T-cell (primary cell): ENCODE results near the gene FAM135A. TPM values are rescaled to one million over a fixed set of nuclear protein-coding genes. Genes with fewer than 3 reads are reported as not detected.
"Not testable (repeated sequence)": the region's sequence is repeated elsewhere in the genome, so short reads cannot be mapped to it uniquely, and the experiment has no call there.

Experiments used
- ATAC-seq, 4 experiments: fragments of 200-7000 bp in 3 of 4; fragments of 150-1000 bp in 1 of 4; cut with Tn5 transposase; replicated peaks in 1 of 4; 1 replicate in 3 of 4; 2 replicates in 1 of 4; pipeline ENCODE4 v1.10.0; 2021; ENCODE audit warnings: moderate library complexity in 3 of 4, mild to moderate bottlenecking in 2 of 4, moderate number of reproducible peaks in 1 of 4
- CTCF ChIA-PET, 2 donors: fragments of 300-600 bp; sonication (Branson Sonifier 250); formaldehyde crosslinking; loops; one replicate each; lab custom pipeline; 2022; ENCODE audit warnings: antibody characterized with exemption in 2 of 2; lab: Charles Lee
- POLR2A ChIA-PET, 2 donors: fragments of 300-600 bp; sonication (Branson Sonifier 250); formaldehyde crosslinking; loops; one replicate each; lab custom pipeline; 2022; ENCODE audit warnings: antibody characterized with exemption in 2 of 2; lab: Charles Lee
- DNase-seq, 35 experiments: peaks; one replicate each; pipeline versions ENCODE4 v3.0.0 to v3.0.0-alpha.2; 2013 to 2023
- H3K27ac ChIP-seq: one replicate; pipeline ENCODE4 v1.5.1; 2013; ENCODE audit warnings: low read length
- H3K27me3 ChIP-seq, 2 experiments: replicated peaks in 1 of 2; 1 replicate in 1 of 2; 2 replicates in 1 of 2; pipeline versions ENCODE4 v1.6.1 to v1.7.0; 2013; ENCODE audit warnings: low read length in 1 of 2, mixed read lengths in 1 of 2; ENCODE audit not compliant: control insufficient read depth in 2 of 2, insufficient read depth in 2 of 2; ENCODE audit errors: extremely low read depth in 1 of 2
- H3K36me3 ChIP-seq, 2 donors: 1 replicate in 1 of 2; 2 replicates in 1 of 2; pipeline versions ENCODE4 v1.6.1 to v1.7.0; 2013; ENCODE audit warnings: low read length in 1 of 2; ENCODE audit not compliant: control insufficient read depth in 2 of 2, insufficient read depth in 1 of 2; ENCODE audit errors: extremely low read depth in 1 of 2
- H3K4me1 ChIP-seq, 2 experiments: 1 replicate in 1 of 2; 2 replicates in 1 of 2; pipeline versions ENCODE4 v1.6.1 to v1.7.0; 2013; ENCODE audit warnings: low read length in 2 of 2, mixed read lengths in 1 of 2; ENCODE audit not compliant: insufficient read depth in 2 of 2, control insufficient read depth in 1 of 2; ENCODE audit errors: extremely low read depth in 1 of 2
- H3K4me3 ChIP-seq, 2 donors: 1 replicate in 1 of 2; 2 replicates in 1 of 2; pipeline versions ENCODE4 v1.5.1 to v1.7.0; 2013; ENCODE audit warnings: mild to moderate bottlenecking in 2 of 2, low read length in 1 of 2, moderate library complexity in 1 of 2; ENCODE audit not compliant: control insufficient read depth in 1 of 2; ENCODE audit errors: extremely low read depth in 1 of 2
- H3K9me3 ChIP-seq: 2 replicates; pipeline ENCODE4 v1.7.0; 2013
- H3K27ac Mint-ChIP-seq, 2 donors: one replicate each; pipeline ENCODE4 v1.8.0; 2020 to 2021; ENCODE audit warnings: mild to moderate bottlenecking in 2 of 2, mixed read lengths in 2 of 2
- H3K27me3 Mint-ChIP-seq, 2 donors: one replicate each; pipeline ENCODE4 v1.8.0; 2021 to 2022; ENCODE audit warnings: mixed read lengths in 2 of 2
- H3K36me3 Mint-ChIP-seq: one replicate; pipeline ENCODE4 v1.8.0; 2021; ENCODE audit warnings: mixed read lengths
- H3K4me1 Mint-ChIP-seq, 3 donors: one replicate each; pipeline ENCODE4 v1.8.0; 2020 to 2022; ENCODE audit warnings: mixed read lengths in 3 of 3, mild to moderate bottlenecking in 1 of 3
- H3K4me3 Mint-ChIP-seq, 3 donors: one replicate each; pipeline ENCODE4 v1.8.0; 2020 to 2022; ENCODE audit warnings: mild to moderate bottlenecking in 3 of 3, mixed read lengths in 3 of 3, moderate library complexity in 3 of 3
- H3K9me3 Mint-ChIP-seq, 3 donors: one replicate each; pipeline ENCODE4 v1.8.0; 2020 to 2022; ENCODE audit warnings: mixed read lengths in 3 of 3
- WGBS: methylation state at CpG from one replicate; pipeline ENCODE4 v1.1.5; 2013; ENCODE audit warnings: missing lambda C conversion rate; ENCODE audit not compliant: insufficient coverage; 5-methylcytosine and 5-hydroxymethylcytosine counted together
- total RNA-seq, 35 experiments: library from RNA in 6 of 35; stranded (reverse) in 6 of 35; fragments of 120-200 nt in 1 of 35; gene quantifications; one replicate each; pipeline versions ENCODE4 v1.2.1 to v1.2.4 and lab custom pipeline; 2013 to 2026

FAM135A gene
- total RNA-seq, 5 donors from 2014 or later (not counting 1 experiment from before 2014, with no cell fraction given) = 6.4 to 8.4 (median 7.6) TPM

DNA sequence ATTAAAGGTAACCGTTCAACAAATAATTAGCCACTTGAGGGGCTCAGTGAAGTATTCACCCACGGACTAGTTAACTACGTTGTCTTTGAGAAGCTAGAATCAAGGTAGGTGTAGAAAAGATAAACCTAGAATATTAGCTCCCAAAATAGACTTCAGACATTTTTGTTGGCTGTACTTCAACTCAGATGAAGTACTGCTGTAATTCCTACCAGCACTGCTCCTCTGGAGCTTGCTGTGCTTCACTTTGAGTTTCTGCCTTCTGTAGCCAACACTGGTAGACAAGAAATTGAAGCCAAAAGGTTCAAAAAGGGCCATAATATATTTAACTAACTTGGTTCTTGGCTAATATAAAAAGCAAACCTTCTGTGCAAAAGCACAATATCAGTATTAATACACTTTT, 134.6 kb downstream of the FAM135A start:
- 80% methylated on average over 2 of the region's 3 CpGs for WGBS
- Histone ChIP-seq H3K9me3 (no peaks in the 10 kb centered on the region), H3K4me1 (no peaks in the 10 kb centered on the region), H3K36me3 (no peaks in the 10 kb centered on the region), H3K4me3 (no peak overlapping the region), H3K27me3 (no peaks in the 10 kb centered on the region), H3K27ac (no peak overlapping the region)
- no peaks in the 10 kb centered on the region for H3K4me1 Mint-ChIP-seq
- no peaks in the 10 kb centered on the region for H3K9me3 Mint-ChIP-seq
- no peak for ATAC-seq
- ChIA-PET CTCF (interaction anchor here (1.2 to 2.4 kb wide), 4 partner anchors 137 to 139 kb away, joined by 4 to 10 read pairs (median 7); no protein-coding TSS in a partner anchor), POLR2A (no interaction called here)
- no peak overlapping the region for H3K4me3 Mint-ChIP-seq
- no peaks in the 10 kb centered on the region for H3K27me3 Mint-ChIP-seq
- no peak for DNase-seq
- H3K36me3 Mint-ChIP-seq = peaks cover 6% of the 10 kb centered on the region
- H3K27ac Mint-ChIP-seq = no peak overlapping the region

DNA sequence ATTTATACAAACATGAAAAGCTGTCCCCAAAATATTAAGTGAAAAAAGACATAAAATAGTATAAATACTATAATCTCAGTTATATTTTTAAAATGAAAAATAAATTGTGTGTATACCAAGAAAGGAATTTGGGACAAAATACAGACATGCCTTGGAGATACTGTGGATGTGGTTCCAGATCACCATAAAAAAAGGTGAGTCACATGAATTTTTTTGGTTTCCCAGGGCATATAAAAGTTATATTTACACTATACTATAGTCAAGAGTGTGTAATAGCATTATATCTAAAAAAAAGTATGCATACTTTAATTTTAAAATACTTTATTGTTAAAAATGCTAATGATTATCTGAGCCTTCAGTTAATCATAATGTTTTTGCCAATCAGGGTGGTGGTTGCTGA, 136.0 kb downstream of the FAM135A start:
- Mint-ChIP-seq H3K27me3 (no peaks in the 10 kb centered on the region), H3K27ac (no peak overlapping the region), H3K9me3 (no peaks in the 10 kb centered on the region), H3K4me3 (no peak overlapping the region), H3K4me1 (no peaks in the 10 kb centered on the region), H3K36me3 (peaks cover 9% of the 10 kb centered on the region)
- no peaks in the 10 kb centered on the region for H3K27me3 ChIP-seq
- no peak overlapping the region for H3K4me3 ChIP-seq
- DNase-seq (no peak), ATAC-seq (no peak)
- POLR2A ChIA-PET = no interaction called here
- no peaks in the 10 kb centered on the region for H3K9me3 ChIP-seq
- no peaks in the 10 kb centered on the region for H3K36me3 ChIP-seq
- H3K27ac ChIP-seq = no peak overlapping the region
- H3K4me1 ChIP-seq = no peaks in the 10 kb centered on the region
- CTCF ChIA-PET = interaction anchor here in 1 of 2 donors (0.6 kb wide), 2 partner anchors 143 to 152 kb away, joined by 4 to 5 read pairs; no protein-coding TSS in a partner anchor

DNA sequence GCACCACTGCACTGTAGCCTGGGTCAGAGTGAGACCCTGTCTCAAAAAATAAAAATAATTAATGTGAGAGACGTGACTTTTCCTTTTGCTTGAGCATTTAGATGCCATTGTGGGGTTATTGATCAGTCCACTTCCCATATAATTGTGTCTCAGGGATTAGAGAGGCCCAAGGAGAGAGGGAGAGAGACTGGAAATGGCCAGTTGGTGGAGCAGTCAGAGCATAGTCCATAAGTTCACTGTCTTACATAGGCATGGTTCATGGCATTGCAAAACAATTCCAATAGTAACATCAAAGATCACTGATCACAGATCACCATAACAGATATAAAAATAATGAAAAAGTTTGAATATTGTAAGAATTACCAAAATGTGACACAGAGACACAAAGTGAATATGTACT, 138.3 kb downstream of the FAM135A start:
- H3K27me3 ChIP-seq = no peaks in the 10 kb centered on the region
- ChIA-PET POLR2A (no interaction called here), CTCF (interaction anchor here in 1 of 2 donors (1.2 kb wide), 1 partner anchor 135 kb away, joined by 3 read pairs; no protein-coding TSS in a partner anchor)
- Mint-ChIP-seq H3K36me3 (peaks cover 10% of the 10 kb centered on the region), H3K27me3 (no peaks in the 10 kb centered on the region), H3K27ac (no peak overlapping the region), H3K4me1 (no peaks in the 10 kb centered on the region), H3K9me3 (no peaks in the 10 kb centered on the region), H3K4me3 (no peak overlapping the region)
- no peak overlapping the region for H3K4me3 ChIP-seq
- no peaks in the 10 kb centered on the region for H3K9me3 ChIP-seq
- H3K27ac ChIP-seq = no peak overlapping the region
- no peak for ATAC-seq
- no peak for DNase-seq
- H3K4me1 ChIP-seq = peaks cover 0 to 3% of the 10 kb centered on the region in 2 experiments
- H3K36me3 ChIP-seq = no peaks in the 10 kb centered on the region
- WGBS = no CpG with 5 or more reads among the region's 1 CpG

DNA sequence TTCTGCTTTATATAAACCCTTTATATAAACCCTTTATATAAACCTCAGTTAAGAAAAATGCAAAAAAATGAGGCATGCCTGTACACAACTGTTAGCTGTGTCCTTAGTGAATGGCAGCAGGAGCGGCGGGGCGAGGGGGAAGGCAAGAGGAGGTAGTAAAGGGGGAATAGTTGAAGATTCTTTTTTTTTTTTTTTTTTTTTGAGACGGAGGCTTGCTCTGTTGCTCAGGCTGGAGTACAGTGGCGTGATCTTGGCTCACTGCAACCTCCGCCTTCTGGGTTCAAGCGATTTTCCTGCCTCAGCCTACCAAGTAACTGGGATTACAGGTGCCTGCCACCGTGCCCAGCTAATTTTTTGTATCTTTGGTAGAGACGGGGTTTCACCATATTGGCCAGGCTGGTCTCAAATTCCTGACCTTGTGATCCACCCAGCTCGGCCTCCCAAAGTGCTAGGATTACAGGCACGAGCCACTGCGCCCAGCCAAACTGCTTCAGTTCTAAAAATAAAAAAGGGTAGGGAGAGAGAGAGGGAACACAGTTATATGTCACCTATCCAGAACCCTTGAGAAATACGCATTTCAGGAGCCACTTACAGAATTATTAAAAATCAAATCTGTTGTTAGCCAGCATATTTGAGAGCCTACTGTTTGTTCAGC, 139.1 kb downstream of the FAM135A start:
- DNase-seq, ATAC-seq, H3K4me1 ChIP-seq, H3K27me3 Mint-ChIP-seq, H3K27ac Mint-ChIP-seq, H3K9me3 Mint-ChIP-seq, POLR2A ChIA-PET, H3K27me3 ChIP-seq, H3K27ac ChIP-seq, CTCF ChIA-PET, H3K36me3 ChIP-seq, H3K4me3 Mint-ChIP-seq, H3K4me1 Mint-ChIP-seq, H3K9me3 ChIP-seq, H3K4me3 ChIP-seq, H3K36me3 Mint-ChIP-seq: not testable (repeated sequence)
- WGBS = 94% methylated on average over 7 of the region's 13 CpGs

DNA sequence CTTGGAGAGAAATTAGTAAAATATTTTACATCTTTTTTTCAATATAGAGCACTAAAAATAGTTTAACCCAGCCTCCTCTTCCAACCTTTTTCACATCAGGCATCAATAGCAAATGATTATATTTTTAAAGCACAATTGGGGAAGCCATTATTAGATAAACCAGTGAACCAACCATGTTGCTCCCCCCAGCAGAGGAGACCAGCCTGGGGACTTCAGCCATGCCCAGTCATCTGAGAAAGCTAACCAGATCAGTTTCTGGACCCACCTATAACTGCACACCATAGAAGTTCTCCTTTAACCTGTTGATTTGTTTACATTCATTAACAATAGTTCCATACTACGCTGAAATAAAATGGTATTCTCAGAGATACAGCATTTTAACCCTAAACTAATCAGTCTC, 139.7 kb downstream of the FAM135A start:
- H3K36me3 Mint-ChIP-seq = peaks cover 10% of the 10 kb centered on the region
- POLR2A ChIA-PET = interaction anchor here in 1 of 2 donors (0.6 kb wide), 1 partner anchor 90 kb away, joined by 3 read pairs; no protein-coding TSS in a partner anchor
- H3K27me3 ChIP-seq = no peaks in the 10 kb centered on the region
- no CpG with 5 or more reads among the region's 1 CpG for WGBS
- H3K9me3 ChIP-seq = no peaks in the 10 kb centered on the region
- H3K27me3 Mint-ChIP-seq = no peaks in the 10 kb centered on the region
- no peak for ATAC-seq
- H3K4me3 Mint-ChIP-seq = no peak overlapping the region
- no peak for DNase-seq
- H3K9me3 Mint-ChIP-seq = no peaks in the 10 kb centered on the region
- H3K36me3 ChIP-seq = no peaks in the 10 kb centered on the region
- no peaks in the 10 kb centered on the region for H3K4me1 Mint-ChIP-seq
- H3K4me1 ChIP-seq = peaks cover 0 to 3% of the 10 kb centered on the region in 2 experiments
- CTCF ChIA-PET = no interaction called here
- H3K27ac Mint-ChIP-seq = no peak overlapping the region
- H3K4me3 ChIP-seq = no peak overlapping the region
- H3K27ac ChIP-seq = no peak overlapping the region

DNA sequence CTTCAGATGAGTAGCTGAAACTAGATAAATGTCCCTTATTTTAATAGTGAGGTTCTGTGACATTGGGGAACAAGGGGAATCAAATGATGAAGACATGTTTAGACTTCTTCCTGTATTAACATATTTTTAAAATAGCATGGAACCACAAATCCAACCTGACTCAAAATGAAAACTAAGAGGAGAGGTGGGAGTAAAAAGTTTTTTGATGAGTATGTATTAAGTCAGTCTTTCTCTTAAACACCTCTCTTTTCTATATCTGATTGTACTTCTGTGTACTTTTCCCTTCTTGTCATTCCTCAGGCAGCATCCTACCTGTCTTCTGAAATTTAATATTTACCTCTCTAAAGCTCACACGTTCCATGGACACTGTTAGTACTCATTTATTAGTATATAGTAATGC, 144.7 kb downstream of the FAM135A start:
- no peak overlapping the region for H3K4me3 Mint-ChIP-seq
- WGBS = no CpG with 5 or more reads among the region's 1 CpG
- ChIA-PET POLR2A (interaction anchor here in 1 of 2 donors (1.0 kb wide), 1 partner anchor 61 kb away, joined by 3 read pairs; no protein-coding TSS in a partner anchor), CTCF (no interaction called here)
- H3K36me3 ChIP-seq = no peaks in the 10 kb centered on the region
- H3K27ac Mint-ChIP-seq = no peak overlapping the region
- no peaks in the 10 kb centered on the region for H3K27me3 ChIP-seq
- H3K4me1 Mint-ChIP-seq = no peaks in the 10 kb centered on the region
- H3K36me3 Mint-ChIP-seq = peaks cover 4% of the 10 kb centered on the region
- ATAC-seq (no peak), DNase-seq (no peak)
- no peaks in the 10 kb centered on the region for H3K9me3 ChIP-seq
- H3K4me1 ChIP-seq = peaks cover 0 to 3% of the 10 kb centered on the region in 2 experiments
- no peaks in the 10 kb centered on the region for H3K9me3 Mint-ChIP-seq
- no peak overlapping the region for H3K4me3 ChIP-seq
- H3K27ac ChIP-seq = no peak overlapping the region
- H3K27me3 Mint-ChIP-seq = no peaks in the 10 kb centered on the region
